K562 (cell line): ENCODE measurements around the gene KLHL22. TPM values are rescaled to one million over a fixed set of nuclear protein-coding genes. Genes with fewer than 3 reads are reported as not detected.

Experiments
- ATAC-seq: fragments of 200-7000 bp; cut with Tn5 transposase; 3 replicates; pipeline ENCODE4 v1.9.1; 2020; ENCODE audit warnings: moderate library complexity
- BruUV-seq: library from RNA; stranded (reverse); fragments of 400-500 nt; replicated peaks from 2 replicates; lab custom pipeline; 2021; lab: Mats Ljungman, UMichigan
- CTCF ChIA-PET: fragments of 300-600 bp; formaldehyde crosslinking; extraction: SDS; loops from one replicate; lab custom pipeline; 2021; ENCODE audit warnings: low intra/inter-chr PET ratio; lab: Yijun Ruan, JAX
- POLR2A ChIA-PET: fragments of 300-600, 350-650 bp; sonication (Branson Sonifier 250); formaldehyde crosslinking; extraction: SDS; loops from one replicate; lab custom pipeline; 2021; ENCODE audit warnings: antibody characterized with exemption, inconsistent platforms; lab: Yijun Ruan, JAX
- DNase-seq, 4 experiments: peaks; one replicate each; pipeline versions ENCODE4 v3.0.0 to v3.0.0-alpha.2; 2011 to 2018; ENCODE audit warnings: low spot score in 3 of 4, mixed read lengths in 3 of 4; ENCODE audit errors: extremely low read depth in 1 of 4
- FAIRE-seq: peaks from 2 replicates; lab custom pipeline; 2011; peaks lifted over from hg19 to GRCh38; lab: Jason Lieb, UNC
- H2AFZ ChIP-seq: 2 replicates; pipeline ENCODE4 v1.6.0; 2011; ENCODE audit warnings: low read depth, low read length, control low read depth, inconsistent platforms
- H3K27ac ChIP-seq: fragments of 200-600 bp; 3 replicates; pipeline ENCODE4 v1.8.0; 2011; ENCODE audit warnings: low read depth, mild to moderate bottlenecking, control low read depth, inconsistent platforms, low read length, moderate library complexity, mixed read lengths; ENCODE audit errors: extremely low read depth
- H3K27me3 ChIP-seq, 2 experiments: fragments of 300-600 bp in 1 of 2; 2 replicates in 1 of 2; 3 replicates in 1 of 2; pipeline versions ENCODE4 v1.6.0 to v1.8.0; 2011; ENCODE audit warnings: inconsistent platforms in 2 of 2, low read length in 2 of 2, mild to moderate bottlenecking in 1 of 2, mixed read lengths in 1 of 2, moderate library complexity in 1 of 2; ENCODE audit not compliant: control insufficient read depth in 2 of 2, insufficient read depth in 2 of 2
- H3K36me3 ChIP-seq: fragments of 300-600 bp; 3 replicates; pipeline ENCODE4 v1.8.0; 2011; ENCODE audit warnings: mild to moderate bottlenecking, low read length, inconsistent platforms; ENCODE audit not compliant: control insufficient read depth, insufficient read depth
- H3K4me1 ChIP-seq, 2 experiments: fragments of 200-600 bp in 1 of 2; replicated peaks in 1 of 2; 2 replicates in 1 of 2; 3 replicates in 1 of 2; pipeline versions ENCODE4 v1.5.1 to v1.8.0; 2011; ENCODE audit warnings: inconsistent platforms in 2 of 2, low read length in 2 of 2, mild to moderate bottlenecking in 1 of 2, mixed read lengths in 1 of 2, moderate library complexity in 1 of 2; ENCODE audit not compliant: control insufficient read depth in 2 of 2, insufficient read depth in 2 of 2
- H3K4me2 ChIP-seq: 2 replicates; pipeline ENCODE4 v1.6.1; 2011; ENCODE audit warnings: low read length, control low read depth, inconsistent platforms, mixed read lengths; ENCODE audit not compliant: insufficient read depth
- H3K4me3 ChIP-seq: fragments of 200-600 bp; sonication (generic), shearing (Covaris generic); 2 replicates; pipeline ENCODE4 v1.5.1; 2016; ENCODE audit warnings: control low read depth, inconsistent platforms
- H3K79me2 ChIP-seq: fragments of 200-600 bp; 3 replicates; pipeline ENCODE4 v1.8.0; 2011; ENCODE audit warnings: low read length, inconsistent platforms; ENCODE audit not compliant: control insufficient read depth, insufficient read depth
- H3K9ac ChIP-seq, 2 experiments: 2 replicates each; pipeline versions ENCODE4 v1.6.0 to v1.6.1; 2011; ENCODE audit warnings: low read depth in 2 of 2, low read length in 2 of 2, control low read depth in 1 of 2, inconsistent platforms in 1 of 2, mild to moderate bottlenecking in 1 of 2, mixed read lengths in 1 of 2; ENCODE audit not compliant: insufficient read depth in 1 of 2
- H3K9me1 ChIP-seq: one replicate; pipeline ENCODE4 v1.6.0; 2011; ENCODE audit warnings: inconsistent platforms, mild to moderate bottlenecking, low read length, moderate library complexity; ENCODE audit not compliant: control insufficient read depth, insufficient read depth
- H3K9me3 ChIP-seq: replicated peaks from 2 replicates; pipeline ENCODE4 v1.5.1; 2011; ENCODE audit warnings: low read depth, low read length, inconsistent platforms; ENCODE audit not compliant: control insufficient read depth, insufficient read depth
- H4K20me1 ChIP-seq: replicated peaks from 2 replicates; pipeline ENCODE4 v1.6.1; 2011; ENCODE audit warnings: low read length, inconsistent platforms, mixed read lengths; ENCODE audit not compliant: control insufficient read depth, insufficient read depth
- ATF7 ChIP-seq: fragments of 450-650 bp; IDR thresholded peaks from 2 replicates; pipeline ENCODE4 v1.7.1; 2014; ENCODE audit warnings: mild to moderate bottlenecking, moderate library complexity
- FOXP1 ChIP-seq: sonication (generic); formaldehyde crosslinking; IDR thresholded peaks from 2 replicates; pipeline ENCODE4 v1.8.0; 2022; ENCODE audit warnings: mild to moderate bottlenecking, missing genetic modification reagents
- GABPB2 ChIP-seq: fragments of 250-450 bp; sonication (Bioruptor Pico); conservative IDR thresholded peaks from 2 replicates; pipeline ENCODE4 v1.5.1; 2021; ENCODE audit warnings: mild to moderate bottlenecking
- HINFP ChIP-seq: fragments of 450-650 bp; conservative IDR thresholded peaks from 2 replicates; pipeline ENCODE4 v1.6.1; 2016; ENCODE audit warnings: missing genetic modification characterization, low read depth, mild to moderate bottlenecking, control low read depth, missing compliant biosample characterization
- HNRNPH1 ChIP-seq: fragments of 200-400 bp; formaldehyde crosslinking; optimal IDR thresholded peaks from 2 replicates; pipeline ENCODE3; 2017; ENCODE audit warnings: low read depth, mild to moderate bottlenecking, low read length, moderate library complexity
- HNRNPUL1 ChIP-seq: fragments of 200-400 bp; formaldehyde crosslinking; IDR thresholded peaks from 2 replicates; pipeline ENCODE4 v1.6.1; 2017; ENCODE audit warnings: low read length
- RFX5 ChIP-seq: IDR thresholded peaks from 2 replicates; pipeline ENCODE4 v1.6.1; 2011; ENCODE audit warnings: low read depth, mild to moderate bottlenecking, improper control_type of control experiment, low read length
- RHOXF2B ChIP-seq: fragments of 250-450 bp; sonication (Bioruptor Pico); conservative IDR thresholded peaks from 2 replicates; pipeline ENCODE4 v1.5.1; 2021
- RNF219 ChIP-seq: fragments of 250-450 bp; sonication (Bioruptor Pico); IDR thresholded peaks from 2 replicates; pipeline ENCODE4 v1.5.0; 2022; ENCODE audit warnings: mild to moderate bottlenecking
- SAFB ChIP-seq: fragments of 200-400 bp; formaldehyde crosslinking; IDR thresholded peaks from 2 replicates; pipeline ENCODE4 v1.6.1; 2017; ENCODE audit warnings: low read depth, low read length, borderline replicate concordance
- SMC3 ChIP-seq: conservative IDR thresholded peaks from 2 replicates; pipeline ENCODE4 v1.6.1; 2011; ENCODE audit warnings: low read depth, low read length, improper control_type of control experiment; ENCODE audit not compliant: insufficient read depth
- TARDBP ChIP-seq: fragments of 450-650 bp; IDR thresholded peaks from 2 replicates; pipeline ENCODE4 v1.6.1; 2016
- TOE1 ChIP-seq, 2 experiments: fragments of 450-650 bp in 1 of 2; sonication (generic) in 1 of 2; formaldehyde crosslinking in 1 of 2; IDR thresholded peaks; 2 replicates each; pipeline versions ENCODE4 v1.7.1 to v1.8.0; 2016 to 2022; ENCODE audit warnings: borderline replicate concordance in 2 of 2, mild to moderate bottlenecking in 2 of 2, antibody characterized with exemption in 1 of 2, inconsistent platforms in 1 of 2, low read depth in 1 of 2, missing genetic modification reagents in 1 of 2, moderate library complexity in 1 of 2
- ZBED1 ChIP-seq: IDR thresholded peaks from 2 replicates; pipeline ENCODE4 v1.6.1; 2014
- ZBTB7A ChIP-seq: IDR thresholded peaks from 2 replicates; pipeline ENCODE4 v1.6.1; 2011; ENCODE audit warnings: low read depth, mild to moderate bottlenecking, low read length, moderate library complexity, borderline replicate concordance; ENCODE audit not compliant: control insufficient read depth
- ZNF780A ChIP-seq: fragments of 250-450 bp; sonication (Bioruptor Pico); IDR thresholded peaks from 2 replicates; pipeline ENCODE4 v1.5.0; 2021; ENCODE audit warnings: mild to moderate bottlenecking
- WGBS: fragments of 100-300 bp; shearing (Covaris generic); methylation state at CpG from one replicate; pipeline ENCODE4 v1.1.6; 2016; ENCODE audit warnings: low coverage, mixed read lengths; ENCODE audit not compliant: insufficient coverage; ENCODE audit errors: missing lambda C conversion rate; 5-methylcytosine and 5-hydroxymethylcytosine counted together
- in situ Hi-C: fragments of 300-500 bp; cut with MboI; formaldehyde crosslinking; loops from 4 replicates; pipeline ENCODE4 v1.15.0; 2018; ENCODE audit warnings: inconsistent platforms, mixed read lengths
- intact Hi-C: fragments of 100-400 bp; cut with micrococcal nuclease; formaldehyde crosslinking; loops from 2 replicates; pipeline ENCODE4 v1.14.2; 2022
- polyA plus RNA-seq, 8 experiments: library from polyadenylated mRNA; depleted of rRNA in 4 of 8; stranded (reverse) in 5 of 8; unstranded in 3 of 8; fragments of >200 nt; fragmentation: Nextera tagmentation in 2 of 8; fragmentation: Illumina TruSeq in 1 of 8; extraction: Ambion mirVana in 2 of 8; extraction: Trizol in 1 of 8; gene quantifications; 2 replicates each; pipeline versions ENCODE4 v1.2.1 to v1.2.3, GENCODE V29; 2011 to 2014; ENCODE audit warnings: inconsistent platforms in 1 of 8, missing spikeins in 1 of 8
- total RNA-seq, 7 experiments: library from RNA; depleted of rRNA in 6 of 7; stranded (reverse); fragments of >200 nt in 6 of 7; fragmentation: Illumina TruSeq in 2 of 7; extraction: Trizol in 2 of 7; gene quantifications; 2 replicates each; pipeline versions ENCODE4 v1.2.1 to v1.2.3, GENCODE V29; 2011 to 2021; ENCODE audit warnings: low replicate concordance in 1 of 7

Gene KLHL22
- total and polyA plus RNA-seq, 9 of the 15 experiments (the other 6 are each of a cell fraction or from before 2014, with no cell fraction given), result 1.3 to 25.6 (median 15.2) TPM

GRCh38 chr22:20435436-20436306 is 59.9 kb downstream of the KLHL22 start (continued):
- TF ChIP-seq ZNF780A (CRISPR knock-in tag), result no peak
- TF ChIP-seq ZBED1, result no peak
- TF ChIP-seq RFX5, result no peak
- TF ChIP-seq HNRNPUL1, result no peak
- TF ChIP-seq HNRNPH1, result no peak

- in situ Hi-C loops, result no loop called here
- POLR2A ChIA-PET, result interaction anchor here (0.5 to 6.6 kb wide), 18 partner anchors 10 to 974 kb away, joined by 3 to 46 read pairs (median 3); no protein-coding TSS in a partner anchor
- H3K9me3 ChIP-seq, result no peaks in the 10 kb centered on the region
- H2AFZ ChIP-seq, result no peak overlapping the region
- peaks cover 7% of the 10 kb centered on the region for H3K9me1 ChIP-seq
- DNase-seq (no peak), ATAC-seq (no peak), FAIRE-seq (peak; percentile 15)
- H3K27me3 ChIP-seq, result peaks cover 52 to 91% of the 10 kb centered on the region in 2 experiments
- no peak overlapping the region for H3K4me3 ChIP-seq
- BruUV-seq, result no TSS peak
- peaks cover 3 to 56% of the 10 kb centered on the region in 2 experiments; a peak in 4 of 5 replicates for H3K4me1 ChIP-seq
- no peaks in the 10 kb centered on the region for H3K79me2 ChIP-seq
- H3K9ac ChIP-seq, result no peak overlapping the region
- H3K36me3 ChIP-seq, result no peaks in the 10 kb centered on the region
- 14% methylated on average over 3 of the region's 3 CpGs for WGBS
- H3K4me2 ChIP-seq, result no peak overlapping the region
- H4K20me1 ChIP-seq, result peaks cover 56% of the 10 kb centered on the region
- no peak overlapping the region for H3K27ac ChIP-seq
- CTCF ChIA-PET, result no interaction called here
- intact Hi-C loops, result no loop called here
- TF ChIP-seq ZBTB7A (0 out of 2 replicates have a peak, but pooled peaks have one; percentile 16), TOE1 (IDR thresholded peaks at IDR 0.05; ENCODE audit: borderline replicate concordance) (no peak), TOE1 (CRISPR knock-in tag; IDR thresholded peaks at IDR 0.05; ENCODE audit: borderline replicate concordance, low read depth) (no peak), SAFB (no peak), FOXP1 (CRISPR knock-in tag) (0 out of 2 replicates have a peak, but pooled peaks have one; percentile 10), GABPB2 (peak; percentile 45; the same call in 1 of the 2 replicates), ATF7 (peak; percentile 79), SMC3 (0 out of 2 replicates have a peak, but pooled peaks have one; percentile 1), TARDBP (no peak), HINFP (tag) (no peak), RHOXF2B (CRISPR knock-in tag) (0 out of 2 replicates have a peak, but pooled peaks have one; percentile 57), RNF219 (CRISPR knock-in tag) (0 out of 2 replicates have a peak, but pooled peaks have one; percentile 51)
These were observed 60.8 kb downstream of the KLHL22 start for GRCh38 chr22:20434773-20435172.
